Ovary (tissue), 3 donors: ENCODE results near the gene YAP1.

Experiments used
- CTCF ChIP-seq, 3 donors: fragments of 450-650 bp in 2 of 3; fragments of 200-600 bp in 1 of 3; IDR thresholded peaks; one replicate each; pipeline versions ENCODE4 v1.5.1 to v1.8.0; 2016 to 2022; ENCODE audit warnings: antibody characterized with exemption in 3 of 3, mild to moderate bottlenecking in 1 of 3
- EP300 ChIP-seq: sonication (generic); formaldehyde crosslinking; IDR thresholded peaks from one replicate; pipeline ENCODE4 v1.6.1; 2017; ENCODE audit warnings: antibody characterized with exemption
- donor health status: DM: no; HTN: no; CAD: no.

- TF ChIP-seq CTCF (IDR thresholded peaks at IDR 0.05): no peak
- no peak for TF ChIP-seq EP300
Measured at GRCh38 chr11:102138670-102139069, 28.4 kb downstream of the YAP1 start.
